Adrenal gland (tissue), 12 donors: ENCODE data around the gene GPR153. TPM values are rescaled to one million over a fixed set of nuclear protein-coding genes. Genes with fewer than 3 reads are reported as not detected.

ENCODE experiments used
- DNase-seq, 7 donors: peaks; one replicate each; pipeline ENCODE4 v3.0.0-alpha.2; 2019 to 2020
- H3K27ac ChIP-seq, 5 donors: fragments of 200-600 bp; sonication (generic) in 4 of 5; 1 replicate in 3 of 5; 2 replicates in 2 of 5; pipeline versions ENCODE4 v1.5.1 to v1.8.0; 2016 to 2020; ENCODE audit warnings: mild to moderate bottlenecking in 1 of 5
- H3K27me3 ChIP-seq: fragments of 200-600 bp; 2 replicates; pipeline ENCODE4 v1.8.0; 2021
- H3K36me3 ChIP-seq, 2 donors: fragments of 200-600 bp; replicated peaks in 1 of 2; 1 replicate in 1 of 2; 2 replicates in 1 of 2; pipeline versions ENCODE4 v1.5.1 to v1.8.0; 2018 to 2022
- H3K4me1 ChIP-seq, 2 donors: fragments of 200-600 bp; replicated peaks in 1 of 2; 1 replicate in 1 of 2; 2 replicates in 1 of 2; pipeline versions ENCODE4 v1.5.1 to v1.8.0; 2018 to 2021
- H3K4me3 ChIP-seq, 4 donors: fragments of 200-600 bp; sonication (generic) in 3 of 4; one replicate each; pipeline ENCODE4 v1.5.1; 2016 to 2018
- H3K9me3 ChIP-seq, 3 donors: fragments of 200-600 bp; sonication (generic) in 1 of 3; replicated peaks in 1 of 3; 1 replicate in 2 of 3; 2 replicates in 1 of 3; pipeline versions ENCODE4 v1.5.1 to v1.8.0; 2016 to 2021
- CTCF ChIP-seq, 6 experiments: fragments of 450-650 bp in 4 of 6; fragments of 200-600 bp in 2 of 6; sonication (generic) in 1 of 6; IDR thresholded peaks; 1 replicate in 5 of 6; 2 replicates in 1 of 6; pipeline versions ENCODE4 v1.5.1 to v1.8.0; 2016 to 2021; ENCODE audit warnings: antibody characterized with exemption in 6 of 6, mild to moderate bottlenecking in 2 of 6, moderate library complexity in 1 of 6
- POLR2A ChIP-seq, 2 donors: fragments of 450-650 bp; IDR thresholded peaks; one replicate each; pipeline ENCODE4 v1.6.1; 2017; ENCODE audit warnings: antibody characterized with exemption in 2 of 2, mild to moderate bottlenecking in 2 of 2, moderate library complexity in 1 of 2
- WGBS, 4 donors: extraction: QIAGEN DNeasy Blood & Tissue Kit in 2 of 4; methylation state at CpG; one replicate each; pipeline versions ENCODE4 v1.1.5 to v1.1.7; 2013 to 2017; 5-methylcytosine and 5-hydroxymethylcytosine counted together
- intact Hi-C, 2 donors: fragments of 100-400 bp; cut with DNase I; formaldehyde crosslinking; loops; one replicate each; pipeline versions ENCODE4 v1.14.1 to v1.15.0; 2022 to 2023
- polyA plus RNA-seq, 3 donors: library from polyadenylated mRNA; stranded (reverse); fragments of 200-250 nt in 2 of 3; fragments of 350-450 nt in 1 of 3; fragmentation: Illumina TruSeq in 1 of 3; extraction: RNeasy Lipid Tissue Mini Kit (QIAGEN cat#74804) in 1 of 3; gene quantifications; one replicate each; pipeline ENCODE4 v1.2.3, GENCODE V29; 2013 to 2014
- total RNA-seq, 9 donors: library from RNA; depleted of rRNA in 4 of 9; stranded (reverse); fragments of >200 nt in 4 of 9; fragments of 120-200 nt in 1 of 9; fragmentation: NEBNext Ultra II Directional in 1 of 9; extraction: Animal tissue kit (Norgen Biotek cat#: 25700) in 1 of 9; gene quantifications; one replicate each; pipeline versions ENCODE4 v1.1.0 to v1.2.4, GENCODE V29; 2013 to 2023
- donor health status: healthy with polysubstance abuse.
- donor health status: Bipolar disorder and iron deficiency.
- donor health status: DM: yes; HTN: yes; CAD: no.
- donor health status: DM: no; HTN: no; CAD: no.
- donor health status: DM: no; HTN: no; CAD: no.
- donor health status: DM: yes; HTN: yes; CAD: no.

The GPR153 gene
- total and polyA plus RNA-seq, 12 donors: 0.86 to 5.9 (median 3.1) TPM

- Histone ChIP-seq H3K27ac (peak overlapping the region in 1 of 5 donors; percentile 57), H3K4me1 (peaks cover 0 to 2% of the 10 kb centered on the region in 2 donors), H3K4me3 (no peak overlapping the region), H3K27me3 (no peaks in the 10 kb centered on the region), H3K36me3 (no peaks in the 10 kb centered on the region), H3K9me3 (no peaks in the 10 kb centered on the region)
- intact Hi-C loops: no loop called here
- no peak for DNase-seq
- TF ChIP-seq CTCF (IDR thresholded peaks at IDR 0.05): no peak
- TF ChIP-seq POLR2A (IDR thresholded peaks at IDR 0.05): no peak
- WGBS, 4 donors: 73 to 85% (median 77%) methylated on average over 4 of the region's 4 CpGs
Observed at GRCh38 chr1:6271006-6271405, 10.1 kb upstream of the GPR153 start.

DNA sequence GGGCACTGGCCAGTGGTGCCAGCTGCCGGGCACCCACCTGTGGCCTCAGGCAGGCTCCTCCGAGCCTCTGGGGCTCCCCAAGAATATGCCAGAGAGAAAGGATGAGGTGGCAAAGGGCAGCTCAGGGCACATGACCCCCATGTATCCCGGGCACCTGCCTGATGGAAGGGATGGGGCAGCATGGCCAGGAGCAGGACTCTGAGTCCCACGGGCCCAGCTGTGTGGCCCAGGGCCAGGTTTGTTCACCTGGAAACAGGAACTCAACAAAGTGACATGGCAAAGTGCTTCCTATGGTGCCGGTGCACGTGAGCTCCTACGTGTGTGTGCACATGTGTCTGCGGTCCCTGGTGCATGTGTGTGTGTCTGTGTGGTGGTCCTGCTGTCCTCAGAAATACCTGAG is 9.5 kb upstream of the GPR153 start:
- WGBS, 4 donors: 76 to 100% (median 85%) methylated on average over 3 to 8 of the region's 8 CpGs
- Histone ChIP-seq H3K4me1 (no peaks in the 10 kb centered on the region), H3K27ac (peak overlapping the region in 1 of 5 donors; percentile 57), H3K27me3 (no peaks in the 10 kb centered on the region), H3K9me3 (no peaks in the 10 kb centered on the region), H3K4me3 (no peak overlapping the region), H3K36me3 (no peaks in the 10 kb centered on the region)
- no peak for TF ChIP-seq POLR2A (IDR thresholded peaks at IDR 0.05)
- no peak for TF ChIP-seq CTCF (IDR thresholded peaks at IDR 0.05)
- intact Hi-C loops: no loop called here
- peak in 1 of 7 donors; percentile 73 for DNase-seq

GRCh38 chr1:6269720-6270400 is 9.0 kb upstream of the GPR153 start:
- H3K4me3 ChIP-seq: no peak overlapping the region
- no peak for TF ChIP-seq CTCF (IDR thresholded peaks at IDR 0.05)
- TF ChIP-seq POLR2A (IDR thresholded peaks at IDR 0.05): no peak
- peak in 1 of 7 donors; percentile 86 for DNase-seq
- intact Hi-C loops: no loop called here
- 81 to 84% (median 83%) methylated on average over 11 to 22 of the region's 22 CpGs for WGBS, 4 donors
- H3K9me3 ChIP-seq: no peaks in the 10 kb centered on the region
- H3K27ac ChIP-seq: peak overlapping the region in 1 of 5 donors; percentile 57
- H3K4me1 ChIP-seq: no peaks in the 10 kb centered on the region
- no peaks in the 10 kb centered on the region for H3K27me3 ChIP-seq
- H3K36me3 ChIP-seq: no peaks in the 10 kb centered on the region

GRCh38 chr1:6269296-6269695 is 8.4 kb upstream of the GPR153 start:
- Histone ChIP-seq H3K27ac (peak overlapping the region in 1 of 5 donors; percentile 57), H3K9me3 (no peaks in the 10 kb centered on the region), H3K36me3 (no peaks in the 10 kb centered on the region), H3K4me3 (no peak overlapping the region), H3K4me1 (no peaks in the 10 kb centered on the region), H3K27me3 (no peaks in the 10 kb centered on the region)
- no peak for DNase-seq
- TF ChIP-seq POLR2A (IDR thresholded peaks at IDR 0.05) (no peak), CTCF (IDR thresholded peaks at IDR 0.05) (no peak)
- intact Hi-C loops: no loop called here
- 70 to 87% (median 86%) methylated on average over 2 to 14 of the region's 14 CpGs for WGBS, 4 donors
